ENCODE measurements around the gene ANKRD13D. TPM values are rescaled to one million over a fixed set of nuclear protein-coding genes. Genes with fewer than 3 reads are reported as not detected.
A peak's percentile ranks its signal among the peaks of the same experiment; 100 is the strongest.

The ANKRD13D gene
- total RNA-seq, 4 donors from 2014 or later, result 7.4 to 63.7 (median 22.5) TPM

DNA sequence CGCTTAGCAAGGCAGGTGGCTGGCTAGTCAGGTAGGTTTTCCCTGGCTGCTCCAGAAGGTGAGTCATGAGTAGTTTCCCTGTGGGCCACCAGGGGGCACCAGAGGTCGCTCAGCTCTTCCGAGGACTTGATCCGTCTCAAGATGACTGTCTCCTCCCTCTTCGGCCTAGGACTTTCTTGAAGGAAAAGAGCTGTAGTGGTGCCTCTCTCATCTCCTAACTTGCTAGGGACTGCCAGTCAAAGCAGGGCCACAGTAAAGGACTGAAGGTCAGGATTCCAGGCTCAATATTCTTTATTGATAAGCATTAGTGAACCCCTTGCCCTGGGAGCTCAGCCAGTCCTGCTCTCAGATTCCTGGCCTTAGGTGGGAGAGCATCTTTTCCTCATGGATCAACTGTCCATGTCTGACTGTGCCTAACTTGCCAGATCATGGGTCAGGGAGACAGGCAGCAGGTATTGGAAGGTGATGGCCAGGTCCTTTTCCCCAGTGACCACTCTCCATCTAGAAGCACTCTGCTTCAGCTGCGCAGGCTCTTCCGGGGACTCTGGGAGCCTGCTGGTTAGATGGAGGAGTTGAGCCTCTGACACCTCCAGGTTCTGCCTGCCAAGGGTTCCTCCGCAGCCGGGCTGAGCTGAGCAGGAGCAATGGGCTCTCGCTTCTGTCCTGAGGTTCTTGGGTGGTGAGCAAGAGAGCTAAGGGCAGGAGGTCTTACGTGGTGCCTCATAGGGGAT is 62.3 kb downstream of the ANKRD13D start:
- intact Hi-C loops (cut with DNase I; ENCODE audit: low total_unique reads), result no loop called here
- H3K36me3 ChIP-seq, result no peaks in the 10 kb centered on the region
- peak overlapping the region; percentile 97 to 99 for H3K27ac ChIP-seq
- H3K4me1 ChIP-seq, result peaks cover 29% of the 10 kb centered on the region in 2 donors
- DNase-seq, result peak; percentile 68 to 71
- H3K9me3 ChIP-seq, result no peaks in the 10 kb centered on the region
- no peaks in the 10 kb centered on the region for H3K27me3 ChIP-seq
- no peak overlapping the region for H3K4me3 ChIP-seq
- TF ChIP-seq, protein P1, sequence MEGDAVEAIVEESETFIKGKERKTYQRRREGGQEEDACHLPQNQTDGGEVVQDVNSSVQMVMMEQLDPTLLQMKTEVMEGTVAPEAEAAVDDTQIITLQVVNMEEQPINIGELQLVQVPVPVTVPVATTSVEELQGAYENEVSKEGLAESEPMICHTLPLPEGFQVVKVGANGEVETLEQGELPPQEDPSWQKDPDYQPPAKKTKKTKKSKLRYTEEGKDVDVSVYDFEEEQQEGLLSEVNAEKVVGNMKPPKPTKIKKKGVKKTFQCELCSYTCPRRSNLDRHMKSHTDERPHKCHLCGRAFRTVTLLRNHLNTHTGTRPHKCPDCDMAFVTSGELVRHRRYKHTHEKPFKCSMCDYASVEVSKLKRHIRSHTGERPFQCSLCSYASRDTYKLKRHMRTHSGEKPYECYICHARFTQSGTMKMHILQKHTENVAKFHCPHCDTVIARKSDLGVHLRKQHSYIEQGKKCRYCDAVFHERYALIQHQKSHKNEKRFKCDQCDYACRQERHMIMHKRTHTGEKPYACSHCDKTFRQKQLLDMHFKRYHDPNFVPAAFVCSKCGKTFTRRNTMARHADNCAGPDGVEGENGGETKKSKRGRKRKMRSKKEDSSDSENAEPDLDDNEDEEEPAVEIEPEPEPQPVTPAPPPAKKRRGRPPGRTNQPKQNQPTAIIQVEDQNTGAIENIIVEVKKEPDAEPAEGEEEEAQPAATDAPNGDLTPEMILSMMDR (IDR thresholded peaks at IDR 0.05), result peak; percentile 92 to 96 (median 94)
- no peak for TF ChIP-seq POLR2A (IDR thresholded peaks at IDR 0.05)

Other genes starting within 250 kb of the ANKRD13D start
- 10 to 100 TPM in 2 of 4 donors, 1 to 10 TPM in 2; 9.4 to 23.6 (median 10.4) TPM for gene RHOD, start 232.5 kb upstream of the ANKRD13D start, total RNA-seq
- 10 to 100 TPM; 48.2 to 94.9 (median 73.5) TPM for gene KDM2A, start 170.0 kb upstream of the ANKRD13D start, total RNA-seq
- 10 to 100 TPM; 25.0 to 93.8 (median 64.2) TPM for gene GRK2, start 22.8 kb upstream of the ANKRD13D start, total RNA-seq
- 10 to 100 TPM in 3 of 4 donors, 1 to 10 TPM in 1; 7.7 to 48.8 (median 19.1) TPM for gene SSH3, start 14.2 kb downstream of the ANKRD13D start, total RNA-seq
- 10 to 100 TPM in 3 of 4 donors, 1 to 10 TPM in 1; 8.7 to 65.6 (median 31.3) TPM for gene POLD4, start 64.2 kb downstream of the ANKRD13D start, total RNA-seq
- 10 to 100 TPM in 1 of 4 donors, 1 to 10 TPM in 2, under 1 TPM in 1; 0.77 to 19.3 (median 7.4) TPM for gene CLCF1, start 84.3 kb downstream of the ANKRD13D start, total RNA-seq
- gene RAD9A, start 102.7 kb downstream of the ANKRD13D start, total RNA-seq, result 10 to 100 TPM in 2 of 4 donors, 1 to 10 TPM in 2; 2.6 to 37.3 (median 11.6) TPM
- gene PPP1CA, start 112.6 kb downstream of the ANKRD13D start, total RNA-seq, result 100 to 1,000 TPM in 1 of 4 donors, 10 to 100 TPM in 3; 15.9 to 180 (median 77.1) TPM
- gene TBC1D10C, start 114.8 kb downstream of the ANKRD13D start, total RNA-seq, result 1 to 10 TPM in 2 of 4 donors, not detected in 2; 1.3 to 2.5 TPM
- 1 to 10 TPM in 1 of 4 donors, under 1 TPM in 1, not detected in 2; 0.76 to 3.3 TPM for gene CARNS1, start 126.4 kb downstream of the ANKRD13D start, total RNA-seq
- gene RPS6KB2, start 139.2 kb downstream of the ANKRD13D start, total RNA-seq, result 10 to 100 TPM; 25.6 to 45.0 (median 30.7) TPM
- 1 to 10 TPM in 3 of 4 donors, under 1 TPM in 1; 0.29 to 5.0 (median 1.9) TPM for gene PTPRCAP, start 148.4 kb downstream of the ANKRD13D start, total RNA-seq
- gene CORO1B, start 154.2 kb downstream of the ANKRD13D start, total RNA-seq, result 10 to 100 TPM; 34.7 to 79.2 (median 69.0) TPM
- not detected for gene GPR152, start 163.4 kb downstream of the ANKRD13D start, total RNA-seq
- gene CABP4, start 166.1 kb downstream of the ANKRD13D start, total RNA-seq, result 1 to 10 TPM in 1 of 4 donors, under 1 TPM in 1, not detected in 2; 0.67 to 1.9 TPM
- 10 to 100 TPM in 3 of 4 donors, 1 to 10 TPM in 1; 6.9 to 59.5 (median 36.0) TPM for gene TMEM134, start 179.9 kb downstream of the ANKRD13D start, total RNA-seq
- 100 to 1,000 TPM in 1 of 4 donors, 10 to 100 TPM in 3; 52.9 to 131 (median 85.5) TPM for gene AIP, start 193.7 kb downstream of the ANKRD13D start, total RNA-seq
- gene PITPNM1, start 216.1 kb downstream of the ANKRD13D start, total RNA-seq, result 10 to 100 TPM in 3 of 4 donors, 1 to 10 TPM in 1; 7.9 to 89.7 (median 15.2) TPM
- gene CDK2AP2, start 218.9 kb downstream of the ANKRD13D start, total RNA-seq, result 10 to 100 TPM in 1 of 4 donors, 1 to 10 TPM in 3; 2.1 to 28.7 (median 6.9) TPM
- not detected for gene CABP2, start 234.1 kb downstream of the ANKRD13D start, total RNA-seq